DMS 273 (cell line): Measurements from ENCODE around the gene UNC5C.

Experiments
- DNase-seq: peaks from one replicate; lab custom pipeline; 2025; ENCODE audit not compliant: unreplicated experiment; lab: John Stamatoyannopoulos, UW

The UNC5C gene

DNA sequence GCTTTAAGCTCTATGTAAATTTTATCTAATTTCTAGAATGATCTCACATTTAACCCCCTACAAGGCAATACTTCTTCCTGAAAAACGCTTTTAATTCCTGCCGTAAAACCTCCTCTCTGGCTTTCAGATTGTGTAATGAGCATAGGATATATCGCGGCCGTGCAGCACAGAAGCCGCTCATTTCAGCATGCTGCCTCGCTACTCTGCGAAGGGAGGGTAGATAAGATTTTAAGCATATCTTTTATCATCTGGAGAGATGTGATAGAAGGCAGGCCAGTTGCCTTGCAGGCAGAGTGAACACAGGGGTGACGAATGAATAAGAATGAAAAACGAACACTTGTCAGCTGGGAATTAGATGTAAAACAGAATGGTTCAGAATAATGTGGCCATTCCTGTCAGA lies 265.5 kb downstream of the UNC5C start:
- no peak for DNase-seq

- peak; percentile 69 for DNase-seq
These were observed 276.0 kb downstream of the UNC5C start for GRCh38 chr4:95272797-95273196.

DNA sequence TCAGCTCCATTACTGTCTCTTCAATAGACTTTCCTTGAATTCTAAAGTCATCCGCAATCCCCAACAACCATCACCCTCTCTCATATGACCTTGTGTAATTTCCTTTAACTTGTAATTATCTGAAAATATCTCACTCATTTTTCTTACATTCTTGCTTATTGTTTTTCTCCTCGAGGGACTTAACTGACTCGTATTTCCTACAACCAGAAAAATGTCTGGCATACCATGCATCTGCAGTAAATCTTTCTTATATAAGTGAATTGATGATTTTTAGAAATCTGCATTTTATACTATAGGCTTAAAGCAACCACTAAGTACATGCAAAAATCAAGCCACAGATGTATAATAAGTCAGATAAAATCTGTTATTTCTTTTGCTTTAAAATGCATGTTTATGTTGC lies 276.7 kb downstream of the UNC5C start:
- DNase-seq: no peak

GRCh38 chr4:95268819-95269565 lies 279.8 kb downstream of the UNC5C start:
- DNase-seq: peak; percentile 61

GRCh38 chr4:95267081-95267480 lies 281.7 kb downstream of the UNC5C start:
- DNase-seq: no peak

GRCh38 chr4:95265814-95266740 lies 282.7 kb downstream of the UNC5C start:
- DNase-seq: no peak

- DNase-seq: no peak
These were observed 283.9 kb downstream of the UNC5C start for GRCh38 chr4:95264843-95265242.

- no peak for DNase-seq
These were observed 284.8 kb downstream of the UNC5C start for GRCh38 chr4:95263960-95264359.

- no peak for DNase-seq
These were observed 285.4 kb downstream of the UNC5C start for GRCh38 chr4:95263391-95263790.

GRCh38 chr4:95256108-95256835 lies 292.5 kb downstream of the UNC5C start:
- no peak for DNase-seq

DNA sequence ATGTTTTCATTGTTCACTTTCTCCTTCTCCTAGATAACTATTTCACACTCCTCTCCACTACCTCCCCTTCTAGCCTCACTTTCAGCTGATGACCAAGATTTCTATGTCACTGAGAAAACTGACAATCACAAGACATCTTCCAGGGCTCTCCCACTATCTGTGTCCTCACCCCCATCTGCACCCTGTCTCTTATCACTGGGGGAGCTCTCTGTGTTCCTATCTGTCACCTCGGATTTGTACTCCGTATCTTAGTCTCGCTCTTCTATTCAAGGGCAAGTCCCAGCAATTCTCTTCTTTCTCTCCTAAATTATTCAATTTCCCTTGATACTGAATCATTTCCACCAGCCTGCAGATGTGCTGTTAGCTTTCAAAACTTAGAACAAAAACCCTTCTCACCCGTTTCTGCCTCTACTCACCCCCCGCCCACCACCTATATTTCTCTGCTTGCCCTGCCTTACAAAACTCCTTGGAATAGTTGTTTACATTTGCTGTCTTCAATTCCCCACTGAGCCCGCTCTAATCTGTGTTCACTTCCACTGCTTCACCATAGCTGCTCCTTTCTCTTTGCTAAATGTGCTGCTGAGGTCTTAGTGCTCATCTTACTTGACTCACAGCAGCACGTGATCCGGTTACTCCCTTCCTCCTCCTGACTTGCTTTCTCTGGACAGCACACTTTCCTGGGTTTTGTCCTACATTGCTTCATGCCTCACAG lies 293.2 kb downstream of the UNC5C start:
- no peak for DNase-seq

- DNase-seq: no peak
These were observed 297.2 kb downstream of the UNC5C start for GRCh38 chr4:95251568-95251967.

DNA sequence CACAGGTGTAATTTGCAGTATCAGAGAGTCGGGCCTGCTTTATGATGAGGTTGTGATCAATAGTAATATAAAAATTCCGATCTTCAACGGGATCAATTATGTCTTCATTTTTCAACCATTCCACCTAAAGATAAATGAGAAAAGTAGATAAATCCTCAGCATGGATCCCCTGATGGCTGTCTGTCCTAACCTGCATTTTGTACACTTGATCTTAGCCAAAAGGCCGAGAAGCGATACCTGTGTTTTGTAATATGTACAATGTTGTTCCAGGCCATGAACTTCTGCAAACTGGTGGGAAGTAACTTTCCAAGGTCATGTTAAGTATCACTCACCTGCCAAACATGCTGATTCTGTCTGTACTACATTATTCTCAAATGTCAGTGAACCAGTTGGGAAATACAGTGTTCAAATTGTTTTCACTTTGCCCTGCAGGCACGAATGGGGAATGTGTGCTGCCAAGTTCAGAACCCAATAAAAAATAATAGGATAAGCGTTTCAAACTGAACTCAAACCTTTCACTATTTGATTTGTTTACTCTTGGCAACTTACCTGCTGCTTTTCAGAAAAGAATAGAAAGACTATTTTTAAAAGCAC lies 298.1 kb downstream of the UNC5C start:
- DNase-seq: no peak

GRCh38 chr4:95249426-95250021 lies 299.2 kb downstream of the UNC5C start:
- DNase-seq: no peak

DNA sequence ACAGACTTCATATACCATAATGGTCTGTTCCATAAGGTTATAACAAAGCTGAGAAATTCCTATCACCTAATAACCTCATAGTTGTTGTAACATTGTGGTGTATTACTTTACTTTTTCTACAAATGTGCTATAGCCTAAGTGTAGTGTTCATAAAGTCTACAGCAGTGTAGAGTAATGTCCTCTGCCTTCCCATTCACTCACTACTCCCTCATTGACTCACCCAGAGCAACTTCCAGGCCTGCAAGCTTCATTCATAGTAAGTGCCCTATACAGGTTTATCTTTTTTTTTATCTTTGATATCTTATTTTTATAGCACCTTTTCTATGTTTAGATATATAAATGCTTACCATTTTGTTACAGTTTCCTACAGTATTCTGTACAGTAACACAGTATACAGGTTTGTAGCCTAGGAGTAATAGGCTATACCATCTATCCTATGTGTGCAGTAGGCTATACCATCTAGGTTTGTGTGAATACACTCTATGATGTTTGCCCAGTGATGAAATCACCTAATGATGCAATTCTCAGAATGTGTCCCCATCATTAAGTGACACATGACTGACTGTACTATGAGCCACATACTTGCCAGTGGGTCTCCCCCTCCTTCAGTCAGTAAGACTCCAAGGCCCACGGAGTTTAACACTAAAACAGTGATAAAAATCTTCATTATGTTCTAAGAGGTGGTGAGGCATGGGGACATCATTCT lies 299.9 kb downstream of the UNC5C start:
- no peak for DNase-seq

DNA sequence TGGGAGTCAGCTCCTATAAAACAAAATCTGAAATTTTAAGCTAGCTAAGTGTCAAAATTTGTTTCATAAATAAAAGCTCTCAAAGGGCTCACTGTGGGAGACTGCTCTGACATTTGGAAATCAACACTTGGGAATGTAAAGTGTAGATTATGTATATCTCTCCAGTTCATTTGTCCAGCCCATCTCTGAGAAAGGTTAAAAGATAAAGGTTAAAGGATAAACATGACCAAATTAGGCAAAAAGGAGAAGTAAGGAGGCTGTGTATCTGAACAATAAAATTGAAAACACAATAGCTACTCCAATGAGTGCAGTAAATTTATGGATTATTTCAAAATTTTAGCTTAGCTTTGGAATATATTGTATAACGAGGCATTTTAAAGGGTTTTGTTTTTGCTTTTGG lies 304.9 kb downstream of the UNC5C start:
- no peak for DNase-seq

- no peak for DNase-seq
These were observed 310.2 kb downstream of the UNC5C start for GRCh38 chr4:95238554-95238953.

GRCh38 chr4:95232358-95233156 lies 316.2 kb downstream of the UNC5C start:
- DNase-seq: no peak

DNA sequence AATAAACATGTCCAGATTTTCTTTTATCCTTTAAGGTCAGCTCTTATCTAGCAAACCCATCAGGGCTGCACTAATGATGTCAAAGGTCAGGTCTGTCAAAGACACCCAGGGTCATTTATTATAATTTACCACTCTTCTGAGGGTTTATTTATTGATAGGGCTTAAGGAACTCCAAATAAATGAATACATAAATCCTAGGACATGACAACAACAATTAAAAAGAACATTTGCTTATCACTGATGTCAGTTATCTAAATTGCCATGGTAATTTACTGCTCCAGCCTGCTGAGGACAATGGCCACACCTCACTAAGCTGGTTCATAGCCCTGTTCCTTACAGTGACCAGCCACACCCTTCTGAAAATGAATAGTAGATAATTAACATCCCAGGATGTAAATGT lies 317.1 kb downstream of the UNC5C start:
- DNase-seq: no peak
